ENCODE data around the gene EXOC3L4.

DNA sequence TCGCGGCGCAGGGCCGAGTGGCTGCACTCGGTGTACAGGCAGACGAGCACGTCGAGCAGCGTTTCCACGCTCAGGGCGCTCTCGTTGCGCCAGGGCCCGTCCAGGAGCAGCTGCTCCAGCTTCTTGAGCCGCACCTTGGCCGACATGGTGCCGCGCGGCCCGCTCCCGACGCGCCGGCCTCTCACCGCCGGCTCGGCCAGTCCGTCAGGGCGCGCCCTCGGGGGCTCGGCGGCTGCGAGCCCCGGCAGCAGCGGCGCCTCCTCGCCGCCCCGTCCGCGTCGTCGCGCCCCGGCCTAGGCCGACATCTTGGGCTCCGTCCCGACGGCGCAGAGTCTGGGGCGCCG, 37.5 kb upstream of the EXOC3L4 start:
- no peak for TF ChIP-seq POLR2A (IDR thresholded peaks at IDR 0.05; ENCODE audit: low read length)
- TF ChIP-seq GATA1 (IDR thresholded peaks at IDR 0.05; ENCODE audit: low read depth, low read length) = no peak
